HCT116 (cell line): Measurements from ENCODE around the gene RFX3. TPM values are rescaled to one million over a fixed set of nuclear protein-coding genes. Genes with fewer than 3 reads are reported as not detected.

Experiments used
- ATAC-seq: fragments of 200-7000 bp; cut with Tn5 transposase; 2 replicates; pipeline ENCODE4 v1.9.1; 2020; ENCODE audit warnings: mild to moderate bottlenecking, moderate library complexity
- BruUV-seq: library from RNA; stranded (reverse); fragments of 400-500 nt; replicated peaks from 2 replicates; lab custom pipeline; 2021; lab: Mats Ljungman, UMichigan
- CTCF ChIA-PET: fragments of 300-600 bp; sonication (Branson Sonifier 250); formaldehyde crosslinking; loops from one replicate; lab custom pipeline; 2021; ENCODE audit warnings: antibody characterized with exemption; lab: Charles Lee
- POLR2A ChIA-PET: fragments of 300-600, 350-600 bp; sonication (Branson Sonifier 250); formaldehyde crosslinking; loops from one replicate; lab custom pipeline; 2021; ENCODE audit warnings: antibody characterized with exemption; lab: Charles Lee
- RAD21 ChIA-PET, 2 experiments: fragments of 300-600 bp; sonication (Branson Sonifier 250); formaldehyde crosslinking; loops; one replicate each; lab custom pipeline; 2023; ENCODE audit warnings: low total read pairs in 2 of 2; ENCODE audit not compliant: uncharacterized antibody in 2 of 2, unreplicated experiment in 2 of 2, low non-redundant PET in 1 of 2; lab: Charles Lee
- DNase-seq: peaks from one replicate; pipeline ENCODE4 v3.0.0-alpha.2; 2010; ENCODE audit warnings: low read depth, low spot score
- H2AFZ ChIP-seq: fragments of 200-600 bp; shearing (Covaris generic), sonication (generic); 2 replicates; pipeline ENCODE4 v1.6.1; 2017; ENCODE audit warnings: low read depth, mixed run types, mixed read lengths, antibody characterized with exemption, low read length; ENCODE audit not compliant: poor library complexity, severe bottlenecking
- H3K27ac ChIP-seq: 2 replicates; pipeline ENCODE4 v1.5.1; 2012; ENCODE audit warnings: low read depth, low read length
- H3K27me3 ChIP-seq: fragments of 200-600 bp; sonication (generic); 2 replicates; pipeline ENCODE4 v1.6.1; 2016; ENCODE audit warnings: mixed run types, low read length, mixed read lengths; ENCODE audit not compliant: insufficient read depth
- H3K36me3 ChIP-seq, 2 experiments: fragments of 200-500 bp in 1 of 2; fragments of 200-600 bp in 1 of 2; sonication (Bioruptor generic) in 1 of 2; sonication (generic) in 1 of 2; 2 replicates each; pipeline versions ENCODE4 v1.5.1 to v1.6.1; 2014 to 2016; ENCODE audit warnings: low read length in 2 of 2, inconsistent platforms in 1 of 2, mixed read lengths in 1 of 2, mixed run types in 1 of 2; ENCODE audit not compliant: insufficient read depth in 2 of 2, control insufficient read depth in 1 of 2
- H3K4me1 ChIP-seq, 2 experiments: fragments of 200-600 bp in 1 of 2; sonication (generic) in 1 of 2; 2 replicates each; pipeline versions ENCODE4 v1.5.1 to v1.6.1; 2012 to 2017; ENCODE audit warnings: low read length in 2 of 2, inconsistent platforms in 1 of 2, mild to moderate bottlenecking in 1 of 2, mixed read lengths in 1 of 2, mixed run types in 1 of 2, moderate library complexity in 1 of 2; ENCODE audit not compliant: insufficient read depth in 2 of 2, control insufficient read depth in 1 of 2
- H3K4me2 ChIP-seq: fragments of 200-600 bp; sonication (generic); 2 replicates; pipeline ENCODE4 v1.6.1; 2017; ENCODE audit warnings: mixed run types, low read length, mixed read lengths
- H3K4me3 ChIP-seq, 2 experiments: fragments of 200-600 bp in 1 of 2; sonication (generic) in 1 of 2; replicated peaks in 1 of 2; 2 replicates each; pipeline ENCODE4 v1.5.1; 2011 to 2016; ENCODE audit warnings: low read length in 2 of 2, control low read depth in 1 of 2, low read depth in 1 of 2, mild to moderate bottlenecking in 1 of 2, mixed read lengths in 1 of 2, mixed run types in 1 of 2
- H3K79me2 ChIP-seq: fragments of 200-600 bp; sonication (generic); 2 replicates; pipeline ENCODE4 v1.6.1; 2017; ENCODE audit warnings: mild to moderate bottlenecking, mixed run types, low read length, moderate library complexity, mixed read lengths; ENCODE audit not compliant: insufficient read depth
- H3K9ac ChIP-seq: fragments of 200-600 bp; sonication (generic); 2 replicates; pipeline ENCODE4 v1.6.1; 2016; ENCODE audit warnings: low read length, mixed read lengths
- H3K9me2 ChIP-seq: fragments of 200-600 bp; sonication (generic), shearing (Covaris generic); 2 replicates; pipeline ENCODE4 v1.6.1; 2017; ENCODE audit warnings: mixed run types, mild to moderate bottlenecking, moderate library complexity; ENCODE audit not compliant: insufficient read depth
- H3K9me3 ChIP-seq, 2 experiments: fragments of 200-500 bp in 1 of 2; fragments of 200-600 bp in 1 of 2; sonication (Bioruptor generic) in 1 of 2; sonication (generic) in 1 of 2; 2 replicates each; pipeline ENCODE4 v1.6.1; 2014 to 2017; ENCODE audit warnings: low read length in 2 of 2, mixed read lengths in 2 of 2, inconsistent platforms in 1 of 2, low read depth in 1 of 2, mild to moderate bottlenecking in 1 of 2, mixed run types in 1 of 2, moderate library complexity in 1 of 2; ENCODE audit not compliant: control insufficient read depth in 1 of 2, insufficient read depth in 1 of 2
- H4K20me1 ChIP-seq: fragments of 200-600 bp; sonication (generic), shearing (Covaris generic); 2 replicates; pipeline ENCODE4 v1.6.1; 2017; ENCODE audit warnings: mixed run types, mild to moderate bottlenecking, moderate library complexity; ENCODE audit not compliant: insufficient read depth
- ATF3 ChIP-seq: IDR thresholded peaks from 2 replicates; pipeline ENCODE4 v1.6.1; 2012
- CBX3 ChIP-seq: IDR thresholded peaks from 2 replicates; pipeline ENCODE4 v1.6.1; 2012; ENCODE audit warnings: low read depth
- EZH2phosphoT487 ChIP-seq: fragments of 200-600 bp; IDR thresholded peaks from 2 replicates; pipeline ENCODE4 v1.6.1; 2018; ENCODE audit warnings: antibody characterized with exemption, borderline replicate concordance
- FOSL1 ChIP-seq: IDR thresholded peaks from 2 replicates; pipeline ENCODE4 v1.6.1; 2012; ENCODE audit warnings: low read depth
- JUND ChIP-seq: IDR thresholded peaks from 2 replicates; pipeline ENCODE4 v1.6.1; 2012
- POLR2A ChIP-seq: IDR thresholded peaks from 2 replicates; pipeline ENCODE4 v1.7.0; 2011; ENCODE audit warnings: borderline replicate concordance; ENCODE audit not compliant: insufficient read depth, insufficient read length; ENCODE audit errors: extremely low read depth
- POLR2AphosphoS5 ChIP-seq: IDR thresholded peaks from 2 replicates; pipeline ENCODE4 v1.6.1; 2011; ENCODE audit warnings: mild to moderate bottlenecking, low read depth, low read length, moderate library complexity
- SIN3A ChIP-seq: IDR thresholded peaks from 2 replicates; pipeline ENCODE4 v1.6.1; 2012; ENCODE audit warnings: low read depth
- SP1 ChIP-seq: IDR thresholded peaks from 2 replicates; pipeline ENCODE4 v1.6.1; 2012; ENCODE audit warnings: low read depth
- TCF7L2 ChIP-seq: IDR thresholded peaks from 2 replicates; pipeline ENCODE4 v1.7.0; 2011; ENCODE audit warnings: borderline replicate concordance, inconsistent platforms; ENCODE audit not compliant: insufficient read depth, insufficient read length; ENCODE audit errors: extremely low read depth
- YY1 ChIP-seq: IDR thresholded peaks from 2 replicates; pipeline ENCODE4 v1.6.1; 2011; ENCODE audit warnings: low read length, low read depth, moderate library complexity, mild to moderate bottlenecking; ENCODE audit not compliant: insufficient replicate concordance; ENCODE audit errors: extremely low read depth
- intact Hi-C: fragments of 100-400 bp; cut with micrococcal nuclease; formaldehyde crosslinking; loops from 2 replicates; pipeline ENCODE4 v1.10.0; 2022
- total RNA-seq: library from RNA; stranded (reverse); gene quantifications from one replicate; pipeline ENCODE4 v1.2.1, GENCODE V29; 2021; ENCODE audit not compliant: unreplicated experiment
- TF ChIP-seq, protein P1 (sequence below): IDR thresholded peaks from 2 replicates; pipeline ENCODE4 v1.6.1; 2012
- TF ChIP-seq, protein P2 (sequence below), 3 experiments: fragments of 200-600 bp in 1 of 3; sonication (generic) in 1 of 3; IDR thresholded peaks in 2 of 3; conservative IDR thresholded peaks in 1 of 3; 2 replicates each; pipeline ENCODE4 v1.5.1; 2012 to 2017; ENCODE audit warnings: low read depth in 2 of 3, low read length in 2 of 3, antibody characterized with exemption in 1 of 3, borderline replicate concordance in 1 of 3, control low read depth in 1 of 3, mild to moderate bottlenecking in 1 of 3, mixed read lengths in 1 of 3, mixed run types in 1 of 3, moderate library complexity in 1 of 3; ENCODE audit not compliant: insufficient read depth in 1 of 3
- TF ChIP-seq, protein P3 (sequence below): IDR thresholded peaks from 2 replicates; pipeline ENCODE4 v1.6.1; 2012; ENCODE audit warnings: low read depth

RFX3 gene
- total RNA-seq, 1 experiment from 2014 or later: 11.8 TPM

DNA sequence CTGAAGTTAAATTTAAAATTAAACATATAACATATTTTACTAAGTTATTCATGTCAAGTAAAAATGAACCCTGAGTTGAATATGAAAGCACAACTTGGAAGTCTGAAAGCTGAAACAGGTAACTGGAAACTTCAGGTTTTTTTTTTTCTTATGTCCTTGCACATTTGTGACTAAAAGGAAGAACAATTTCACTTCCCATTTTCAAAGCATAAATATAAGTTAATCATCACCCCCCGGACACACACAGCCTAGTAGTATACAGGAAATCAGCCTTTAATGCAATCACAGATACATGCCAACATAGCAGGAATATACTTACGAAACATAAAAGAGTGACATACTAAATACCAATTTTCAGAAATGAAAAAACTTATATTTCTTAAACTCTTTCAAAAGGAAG, 225.9 kb downstream of the RFX3 start:
- no peak overlapping the region for H3K9ac ChIP-seq
- BruUV-seq: no TSS peak
- no peak overlapping the region for H2AFZ ChIP-seq
- POLR2A ChIA-PET: no interaction called here
- H3K36me3 ChIP-seq: no peaks in the 10 kb centered on the region
- RAD21 ChIA-PET: interaction anchor here in 1 of 2 experiments (0.6 kb wide), 1 partner anchor 1067 kb away, joined by 3 read pairs; no protein-coding TSS in a partner anchor
- no peaks in the 10 kb centered on the region for H4K20me1 ChIP-seq
- CTCF ChIA-PET: no interaction called here
- H3K4me1 ChIP-seq: no peaks in the 10 kb centered on the region
- H3K27me3 ChIP-seq: no peaks in the 10 kb centered on the region
- no peaks in the 10 kb centered on the region for H3K9me2 ChIP-seq
- TF ChIP-seq CBX3 (no peak), YY1 (no peak), TCF7L2 (no peak), POLR2AphosphoS5 (no peak), EZH2phosphoT487 (no peak), JUND (no peak), SP1 (no peak), POLR2A (no peak)
- TF ChIP-seq, protein P1, sequence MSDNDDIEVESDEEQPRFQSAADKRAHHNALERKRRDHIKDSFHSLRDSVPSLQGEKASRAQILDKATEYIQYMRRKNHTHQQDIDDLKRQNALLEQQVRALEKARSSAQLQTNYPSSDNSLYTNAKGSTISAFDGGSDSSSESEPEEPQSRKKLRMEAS: no peak
- DNase-seq (no peak), ATAC-seq (no peak)
- no peaks in the 10 kb centered on the region for H3K9me3 ChIP-seq
- no peak overlapping the region for H3K27ac ChIP-seq
- H3K4me3 ChIP-seq: no peak overlapping the region
- no peaks in the 10 kb centered on the region for H3K79me2 ChIP-seq
- H3K4me2 ChIP-seq: no peak overlapping the region
- intact Hi-C loops: loop anchor here (10.0 kb wide), 1 partner anchor 205 kb away; no protein-coding TSS in a partner anchor

- H3K79me2 ChIP-seq: no peaks in the 10 kb centered on the region
- H3K9ac ChIP-seq: no peak overlapping the region
- ATAC-seq: no peak
- no peaks in the 10 kb centered on the region for H3K9me3 ChIP-seq
- intact Hi-C loops: loop anchor here (10.0 kb wide), 1 partner anchor 202 kb away; no protein-coding TSS in a partner anchor
- no peak overlapping the region for H3K27ac ChIP-seq
- TF ChIP-seq, protein P2, sequence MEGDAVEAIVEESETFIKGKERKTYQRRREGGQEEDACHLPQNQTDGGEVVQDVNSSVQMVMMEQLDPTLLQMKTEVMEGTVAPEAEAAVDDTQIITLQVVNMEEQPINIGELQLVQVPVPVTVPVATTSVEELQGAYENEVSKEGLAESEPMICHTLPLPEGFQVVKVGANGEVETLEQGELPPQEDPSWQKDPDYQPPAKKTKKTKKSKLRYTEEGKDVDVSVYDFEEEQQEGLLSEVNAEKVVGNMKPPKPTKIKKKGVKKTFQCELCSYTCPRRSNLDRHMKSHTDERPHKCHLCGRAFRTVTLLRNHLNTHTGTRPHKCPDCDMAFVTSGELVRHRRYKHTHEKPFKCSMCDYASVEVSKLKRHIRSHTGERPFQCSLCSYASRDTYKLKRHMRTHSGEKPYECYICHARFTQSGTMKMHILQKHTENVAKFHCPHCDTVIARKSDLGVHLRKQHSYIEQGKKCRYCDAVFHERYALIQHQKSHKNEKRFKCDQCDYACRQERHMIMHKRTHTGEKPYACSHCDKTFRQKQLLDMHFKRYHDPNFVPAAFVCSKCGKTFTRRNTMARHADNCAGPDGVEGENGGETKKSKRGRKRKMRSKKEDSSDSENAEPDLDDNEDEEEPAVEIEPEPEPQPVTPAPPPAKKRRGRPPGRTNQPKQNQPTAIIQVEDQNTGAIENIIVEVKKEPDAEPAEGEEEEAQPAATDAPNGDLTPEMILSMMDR (IDR thresholded peaks at IDR 0.05 in 2 of 3, conservative IDR thresholded peaks at IDR 0.05 in 1 of 3; ENCODE audit: borderline replicate concordance in 1 of 3, insufficient read depth in 1 of 3, low read depth in 2 of 3, low read length in 2 of 3): no peak
- TF ChIP-seq SIN3A (no peak), YY1 (no peak), JUND (no peak), SP1 (no peak), ATF3 (no peak), FOSL1 (no peak)
- TF ChIP-seq, protein P3, sequence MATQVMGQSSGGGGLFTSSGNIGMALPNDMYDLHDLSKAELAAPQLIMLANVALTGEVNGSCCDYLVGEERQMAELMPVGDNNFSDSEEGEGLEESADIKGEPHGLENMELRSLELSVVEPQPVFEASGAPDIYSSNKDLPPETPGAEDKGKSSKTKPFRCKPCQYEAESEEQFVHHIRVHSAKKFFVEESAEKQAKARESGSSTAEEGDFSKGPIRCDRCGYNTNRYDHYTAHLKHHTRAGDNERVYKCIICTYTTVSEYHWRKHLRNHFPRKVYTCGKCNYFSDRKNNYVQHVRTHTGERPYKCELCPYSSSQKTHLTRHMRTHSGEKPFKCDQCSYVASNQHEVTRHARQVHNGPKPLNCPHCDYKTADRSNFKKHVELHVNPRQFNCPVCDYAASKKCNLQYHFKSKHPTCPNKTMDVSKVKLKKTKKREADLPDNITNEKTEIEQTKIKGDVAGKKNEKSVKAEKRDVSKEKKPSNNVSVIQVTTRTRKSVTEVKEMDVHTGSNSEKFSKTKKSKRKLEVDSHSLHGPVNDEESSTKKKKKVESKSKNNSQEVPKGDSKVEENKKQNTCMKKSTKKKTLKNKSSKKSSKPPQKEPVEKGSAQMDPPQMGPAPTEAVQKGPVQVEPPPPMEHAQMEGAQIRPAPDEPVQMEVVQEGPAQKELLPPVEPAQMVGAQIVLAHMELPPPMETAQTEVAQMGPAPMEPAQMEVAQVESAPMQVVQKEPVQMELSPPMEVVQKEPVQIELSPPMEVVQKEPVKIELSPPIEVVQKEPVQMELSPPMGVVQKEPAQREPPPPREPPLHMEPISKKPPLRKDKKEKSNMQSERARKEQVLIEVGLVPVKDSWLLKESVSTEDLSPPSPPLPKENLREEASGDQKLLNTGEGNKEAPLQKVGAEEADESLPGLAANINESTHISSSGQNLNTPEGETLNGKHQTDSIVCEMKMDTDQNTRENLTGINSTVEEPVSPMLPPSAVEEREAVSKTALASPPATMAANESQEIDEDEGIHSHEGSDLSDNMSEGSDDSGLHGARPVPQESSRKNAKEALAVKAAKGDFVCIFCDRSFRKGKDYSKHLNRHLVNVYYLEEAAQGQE: no peak
- H2AFZ ChIP-seq: no peak overlapping the region
- H3K27me3 ChIP-seq: no peaks in the 10 kb centered on the region
- no peaks in the 10 kb centered on the region for H3K4me1 ChIP-seq
- no peaks in the 10 kb centered on the region for H4K20me1 ChIP-seq
- no peak overlapping the region for H3K4me2 ChIP-seq
- no TSS peak for BruUV-seq
- DNase-seq: no peak
- H3K36me3 ChIP-seq: no peaks in the 10 kb centered on the region
- CTCF ChIA-PET: no interaction called here
- RAD21 ChIA-PET: no interaction called here
- H3K9me2 ChIP-seq: no peaks in the 10 kb centered on the region
- H3K4me3 ChIP-seq: no peak overlapping the region
- POLR2A ChIA-PET: no interaction called here
These were observed 229.3 kb downstream of the RFX3 start for GRCh38 chr9:3296536-3296935.
